ENCODE results near the gene FAM20A.
A peak's percentile ranks its signal among the peaks of the same experiment; 100 is the strongest.

Gene FAM20A

DNA sequence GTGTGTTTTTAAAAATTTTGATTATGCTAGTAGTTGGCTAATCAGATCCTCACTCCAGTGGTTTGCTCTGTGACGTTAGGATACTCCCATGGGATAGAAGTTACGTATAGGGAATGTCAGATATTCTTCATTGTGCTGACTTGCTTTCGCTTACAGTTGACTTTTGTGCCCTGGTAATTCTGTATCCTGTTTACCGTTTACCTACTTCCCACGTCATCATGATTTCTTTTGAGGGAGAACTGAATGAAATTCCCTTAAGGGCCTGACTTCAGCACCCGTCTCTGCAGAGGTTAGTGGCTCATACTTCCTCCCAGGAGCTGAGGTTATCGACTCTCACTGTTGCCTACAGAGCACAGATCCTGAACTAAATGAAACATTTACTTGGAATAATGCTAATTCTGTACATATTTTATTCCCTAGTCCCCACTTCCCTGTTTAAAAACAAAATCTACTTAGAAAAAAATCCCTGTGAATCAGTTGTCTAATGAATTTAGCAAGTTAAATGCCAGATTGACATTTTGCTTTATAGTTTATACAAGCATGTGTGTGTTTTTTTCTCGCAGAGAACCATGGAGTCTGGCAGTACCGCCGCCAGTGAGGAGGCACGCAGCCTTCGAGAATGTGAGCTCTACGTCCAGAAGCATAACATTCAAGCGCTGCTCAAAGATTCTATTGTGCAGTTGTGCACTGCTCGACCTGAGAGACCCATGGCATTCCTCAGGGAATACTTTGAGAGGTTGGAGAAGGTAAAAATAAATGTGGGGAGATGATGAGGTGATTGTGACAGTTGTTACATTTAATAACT, 86.1 kb downstream of the FAM20A start:
- ChIA-PET CTCF (interaction anchor here (0.6 kb wide), 1 partner anchor 735 kb away, joined by 3 read pairs; no protein-coding TSS in a partner anchor), POLR2A (interaction anchor here (0.6 kb wide), 1 partner anchor 692 kb away, joined by 4 read pairs; no protein-coding TSS in a partner anchor)
- TF ChIP-seq ZNF23 (tag by site-specific recombination; IDR thresholded peaks at IDR 0.05; ENCODE audit: borderline replicate concordance) (no peak), IKZF3 (tag by site-specific recombination; IDR thresholded peaks at IDR 0.05) (peak; percentile 73; the same call in 1 of the 2 replicates), ZNF585B (tag by site-specific recombination; IDR thresholded peaks at IDR 0.05) (no peak), HOXC10 (CRISPR knock-in tag; IDR thresholded peaks at IDR 0.05) (no peak), ZNF140 (tag by site-specific recombination; IDR thresholded peaks at IDR 0.05) (no peak), ZNF629 (tag by site-specific recombination; IDR thresholded peaks at IDR 0.05) (peak; percentile 88), PRDM1 (tag by site-specific recombination; IDR thresholded peaks at IDR 0.05) (0 out of 2 replicates have a peak, but pooled peaks have one; percentile 33)
- TF ChIP-seq, protein P1, sequence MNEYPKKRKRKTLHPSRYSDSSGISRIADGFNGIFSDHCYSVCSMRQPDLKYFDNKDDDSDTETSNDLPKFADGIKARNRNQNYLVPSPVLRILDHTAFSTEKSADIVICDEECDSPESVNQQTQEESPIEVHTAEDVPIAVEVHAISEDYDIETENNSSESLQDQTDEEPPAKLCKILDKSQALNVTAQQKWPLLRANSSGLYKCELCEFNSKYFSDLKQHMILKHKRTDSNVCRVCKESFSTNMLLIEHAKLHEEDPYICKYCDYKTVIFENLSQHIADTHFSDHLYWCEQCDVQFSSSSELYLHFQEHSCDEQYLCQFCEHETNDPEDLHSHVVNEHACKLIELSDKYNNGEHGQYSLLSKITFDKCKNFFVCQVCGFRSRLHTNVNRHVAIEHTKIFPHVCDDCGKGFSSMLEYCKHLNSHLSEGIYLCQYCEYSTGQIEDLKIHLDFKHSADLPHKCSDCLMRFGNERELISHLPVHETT (tag by site-specific recombination; IDR thresholded peaks at IDR 0.05), result 0 out of 2 replicates have a peak, but pooled peaks have one; percentile 38
- TF ChIP-seq, protein P2, sequence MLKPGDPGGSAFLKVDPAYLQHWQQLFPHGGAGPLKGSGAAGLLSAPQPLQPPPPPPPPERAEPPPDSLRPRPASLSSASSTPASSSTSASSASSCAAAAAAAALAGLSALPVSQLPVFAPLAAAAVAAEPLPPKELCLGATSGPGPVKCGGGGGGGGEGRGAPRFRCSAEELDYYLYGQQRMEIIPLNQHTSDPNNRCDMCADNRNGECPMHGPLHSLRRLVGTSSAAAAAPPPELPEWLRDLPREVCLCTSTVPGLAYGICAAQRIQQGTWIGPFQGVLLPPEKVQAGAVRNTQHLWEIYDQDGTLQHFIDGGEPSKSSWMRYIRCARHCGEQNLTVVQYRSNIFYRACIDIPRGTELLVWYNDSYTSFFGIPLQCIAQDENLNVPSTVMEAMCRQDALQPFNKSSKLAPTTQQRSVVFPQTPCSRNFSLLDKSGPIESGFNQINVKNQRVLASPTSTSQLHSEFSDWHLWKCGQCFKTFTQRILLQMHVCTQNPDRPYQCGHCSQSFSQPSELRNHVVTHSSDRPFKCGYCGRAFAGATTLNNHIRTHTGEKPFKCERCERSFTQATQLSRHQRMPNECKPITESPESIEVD (tag by site-specific recombination; IDR thresholded peaks at IDR 0.05), result 0 out of 2 replicates have a peak, but pooled peaks have one; percentile 29
- no peak overlapping the region for H3K27ac ChIP-seq (ENCODE audit: extremely low read depth, low read depth, low read length)
- no peaks in the 10 kb centered on the region for H3K9me3 ChIP-seq (ENCODE audit: control insufficient read depth, insufficient read depth, low read depth, low read length)
- no peak overlapping the region for H3K4me3 ChIP-seq (ENCODE audit: low read depth, low read length)
- peaks cover 34 to 52% of the 10 kb centered on the region in 2 experiments for H3K36me3 ChIP-seq (ENCODE audit: control insufficient read depth in 2 of 2, insufficient read depth in 1 of 2, low read length in 2 of 2)
- peaks cover 17% of the 10 kb centered on the region for H3K4me1 ChIP-seq (ENCODE audit: control insufficient read depth, insufficient read depth, low read length)

DNA sequence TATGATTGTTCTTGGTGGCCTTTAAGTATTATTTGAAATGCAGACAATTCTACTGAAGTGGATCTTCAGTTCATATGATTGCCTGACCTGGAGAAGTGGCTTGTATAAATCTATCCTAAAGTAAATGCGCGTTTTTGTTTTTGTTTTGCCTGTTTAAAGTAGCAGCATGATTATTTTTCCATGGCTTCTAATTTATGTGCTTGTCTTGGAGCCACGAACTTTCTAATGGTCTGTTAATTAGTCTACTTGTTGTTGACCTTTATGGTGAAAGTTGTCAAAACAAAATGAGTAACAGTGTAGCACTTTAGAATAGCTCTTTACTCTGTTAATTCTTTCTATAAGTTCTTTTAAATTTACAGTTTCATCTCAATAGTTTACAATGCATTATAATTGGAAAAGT, 87.2 kb downstream of the FAM20A start:
- ChIA-PET CTCF (interaction anchor here (2.6 kb wide), 1 partner anchor 100 kb away, joined by 9 read pairs; no protein-coding TSS in a partner anchor), POLR2A (no interaction called here)
- Histone ChIP-seq H3K36me3 (ENCODE audit: control insufficient read depth in 2 of 2, insufficient read depth in 1 of 2, low read length in 2 of 2) (peaks cover 29 to 41% of the 10 kb centered on the region in 2 experiments), H3K9me3 (ENCODE audit: control insufficient read depth, insufficient read depth, low read depth, low read length) (no peaks in the 10 kb centered on the region), H3K27ac (ENCODE audit: extremely low read depth, low read depth, low read length) (no peak overlapping the region), H3K4me3 (ENCODE audit: low read depth, low read length) (peak overlapping the region; percentile 83), H3K4me1 (ENCODE audit: control insufficient read depth, insufficient read depth, low read length) (peaks cover 20% of the 10 kb centered on the region)
- TF ChIP-seq ZNF311 (tag by site-specific recombination; IDR thresholded peaks at IDR 0.05; ENCODE audit: borderline replicate concordance) (no peak), ZNF138 (tag by site-specific recombination; IDR thresholded peaks at IDR 0.05; ENCODE audit: borderline replicate concordance) (no peak), EGR2 (tag by site-specific recombination; IDR thresholded peaks at IDR 0.05; ENCODE audit: low read depth) (no peak), YY1 (tag by site-specific recombination; IDR thresholded peaks at IDR 0.05) (no peak), ZNF416 (tag by site-specific recombination; IDR thresholded peaks at IDR 0.05) (no peak), ZNF394 (tag by site-specific recombination; IDR thresholded peaks at IDR 0.05; ENCODE audit: borderline replicate concordance) (no peak), ZNF747 (tag by site-specific recombination; IDR thresholded peaks at IDR 0.05) (no peak), SP2 (tag by site-specific recombination; IDR thresholded peaks at IDR 0.05) (no peak), SP3 (tag by site-specific recombination; IDR thresholded peaks at IDR 0.05) (no peak), ZNF837 (tag by site-specific recombination; IDR thresholded peaks at IDR 0.05) (no peak), ZNF623 (tag by site-specific recombination; IDR thresholded peaks at IDR 0.05) (no peak), FEZF1 (tag by site-specific recombination; IDR thresholded peaks at IDR 0.05) (peak; percentile 35), ZNF214 (tag by site-specific recombination; IDR thresholded peaks at IDR 0.05; ENCODE audit: borderline replicate concordance) (no peak), ZFP69B (tag by site-specific recombination; IDR thresholded peaks at IDR 0.05) (no peak)
- TF ChIP-seq, protein P3, sequence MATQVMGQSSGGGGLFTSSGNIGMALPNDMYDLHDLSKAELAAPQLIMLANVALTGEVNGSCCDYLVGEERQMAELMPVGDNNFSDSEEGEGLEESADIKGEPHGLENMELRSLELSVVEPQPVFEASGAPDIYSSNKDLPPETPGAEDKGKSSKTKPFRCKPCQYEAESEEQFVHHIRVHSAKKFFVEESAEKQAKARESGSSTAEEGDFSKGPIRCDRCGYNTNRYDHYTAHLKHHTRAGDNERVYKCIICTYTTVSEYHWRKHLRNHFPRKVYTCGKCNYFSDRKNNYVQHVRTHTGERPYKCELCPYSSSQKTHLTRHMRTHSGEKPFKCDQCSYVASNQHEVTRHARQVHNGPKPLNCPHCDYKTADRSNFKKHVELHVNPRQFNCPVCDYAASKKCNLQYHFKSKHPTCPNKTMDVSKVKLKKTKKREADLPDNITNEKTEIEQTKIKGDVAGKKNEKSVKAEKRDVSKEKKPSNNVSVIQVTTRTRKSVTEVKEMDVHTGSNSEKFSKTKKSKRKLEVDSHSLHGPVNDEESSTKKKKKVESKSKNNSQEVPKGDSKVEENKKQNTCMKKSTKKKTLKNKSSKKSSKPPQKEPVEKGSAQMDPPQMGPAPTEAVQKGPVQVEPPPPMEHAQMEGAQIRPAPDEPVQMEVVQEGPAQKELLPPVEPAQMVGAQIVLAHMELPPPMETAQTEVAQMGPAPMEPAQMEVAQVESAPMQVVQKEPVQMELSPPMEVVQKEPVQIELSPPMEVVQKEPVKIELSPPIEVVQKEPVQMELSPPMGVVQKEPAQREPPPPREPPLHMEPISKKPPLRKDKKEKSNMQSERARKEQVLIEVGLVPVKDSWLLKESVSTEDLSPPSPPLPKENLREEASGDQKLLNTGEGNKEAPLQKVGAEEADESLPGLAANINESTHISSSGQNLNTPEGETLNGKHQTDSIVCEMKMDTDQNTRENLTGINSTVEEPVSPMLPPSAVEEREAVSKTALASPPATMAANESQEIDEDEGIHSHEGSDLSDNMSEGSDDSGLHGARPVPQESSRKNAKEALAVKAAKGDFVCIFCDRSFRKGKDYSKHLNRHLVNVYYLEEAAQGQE (tag by site-specific recombination; IDR thresholded peaks at IDR 0.05), result no peak
- TF ChIP-seq, protein P4, sequence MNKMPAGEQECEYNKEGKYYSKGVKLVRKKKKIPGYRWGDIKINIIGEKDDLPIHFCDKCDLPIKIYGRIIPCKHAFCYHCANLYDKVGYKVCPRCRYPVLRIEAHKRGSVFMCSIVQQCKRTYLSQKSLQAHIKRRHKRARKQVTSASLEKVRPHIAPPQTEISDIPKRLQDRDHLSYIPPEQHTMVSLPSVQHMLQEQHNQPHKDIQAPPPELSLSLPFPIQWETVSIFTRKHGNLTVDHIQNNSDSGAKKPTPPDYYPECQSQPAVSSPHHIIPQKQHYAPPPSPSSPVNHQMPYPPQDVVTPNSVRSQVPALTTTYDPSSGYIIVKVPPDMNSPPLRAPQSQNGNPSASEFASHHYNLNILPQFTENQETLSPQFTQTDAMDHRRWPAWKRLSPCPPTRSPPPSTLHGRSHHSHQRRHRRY (tag by site-specific recombination; IDR thresholded peaks at IDR 0.05), result no peak
- TF ChIP-seq, protein P5, sequence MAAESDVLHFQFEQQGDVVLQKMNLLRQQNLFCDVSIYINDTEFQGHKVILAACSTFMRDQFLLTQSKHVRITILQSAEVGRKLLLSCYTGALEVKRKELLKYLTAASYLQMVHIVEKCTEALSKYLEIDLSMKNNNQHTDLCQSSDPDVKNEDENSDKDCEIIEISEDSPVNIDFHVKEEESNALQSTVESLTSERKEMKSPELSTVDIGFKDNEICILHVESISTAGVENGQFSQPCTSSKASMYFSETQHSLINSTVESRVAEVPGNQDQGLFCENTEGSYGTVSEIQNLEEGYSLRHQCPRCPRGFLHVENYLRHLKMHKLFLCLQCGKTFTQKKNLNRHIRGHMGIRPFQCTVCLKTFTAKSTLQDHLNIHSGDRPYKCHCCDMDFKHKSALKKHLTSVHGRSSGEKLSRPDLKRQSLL (tag by site-specific recombination; IDR thresholded peaks at IDR 0.05), result no peak

Data from HEK293 (cell line).